GM12878 (cell line): ENCODE results near the gene CFHR2. TPM values are rescaled to one million over a fixed set of nuclear protein-coding genes. Genes with fewer than 3 reads are reported as not detected.
"Not testable (repeated sequence)": the region's sequence is repeated elsewhere in the genome, so short reads cannot be mapped to it uniquely, and the experiment has no call there.

Source experiments
- ATAC-seq: fragments of 200-7000 bp; cut with Tn5 transposase; 3 replicates; pipeline ENCODE4 v1.9.1; 2020; ENCODE audit warnings: mild to moderate bottlenecking, moderate library complexity
- BruUV-seq: library from RNA; stranded (reverse); fragments of 400-500 nt; replicated peaks from 2 replicates; lab custom pipeline; 2021; lab: Mats Ljungman, UMichigan
- CTCF ChIA-PET: fragments of 300-600 bp; sonication (Branson Sonifier 250); formaldehyde crosslinking; extraction: SDS; loops from one replicate; lab custom pipeline; 2021; ENCODE audit warnings: inconsistent platforms; lab: Yijun Ruan, JAX
- POLR2A ChIA-PET: fragments of 350-600 bp; formaldehyde crosslinking; extraction: SDS; loops from one replicate; lab custom pipeline; 2021; ENCODE audit warnings: inconsistent platforms; lab: Charles Lee
- RAD21 ChIA-PET: fragments of 300-600 bp; sonication (Branson Sonifier 250); formaldehyde crosslinking; loops from one replicate; lab custom pipeline; 2023; ENCODE audit warnings: antibody characterized with exemption; ENCODE audit not compliant: unreplicated experiment; lab: Charles Lee
- SMC1A ChIA-PET: fragments of 300-600 bp; sonication (Branson Sonifier 250); formaldehyde crosslinking; loops from one replicate; lab custom pipeline; 2023; ENCODE audit not compliant: unreplicated experiment, uncharacterized antibody; lab: Charles Lee
- DNase-seq: peaks from one replicate; pipeline ENCODE4 v3.0.0-alpha.2; 2011; ENCODE audit warnings: low read depth, low spot score
- FAIRE-seq: peaks from 3 replicates; lab custom pipeline; 2011; peaks lifted over from hg19 to GRCh38; lab: Jason Lieb, UNC
- H2AFZ ChIP-seq: 2 replicates; pipeline ENCODE4 v1.6.0; 2011; ENCODE audit warnings: low read depth, low read length, control low read depth; ENCODE audit not compliant: control insufficient read depth
- H3K27ac ChIP-seq: 2 replicates; pipeline ENCODE4 v1.5.1; 2011; ENCODE audit warnings: control low read depth; ENCODE audit not compliant: control insufficient read depth, insufficient read depth
- H3K27me3 ChIP-seq, 2 experiments: replicated peaks in 1 of 2; 2 replicates each; pipeline versions ENCODE4 v1.6.0 to v1.6.1; 2011; ENCODE audit warnings: low read length in 1 of 2; ENCODE audit not compliant: control insufficient read depth in 2 of 2, insufficient read depth in 2 of 2
- H3K36me3 ChIP-seq, 2 experiments: 2 replicates each; pipeline ENCODE4 v1.5.1; 2011; ENCODE audit warnings: low read length in 1 of 2; ENCODE audit not compliant: control insufficient read depth in 2 of 2, insufficient read depth in 2 of 2
- H3K4me1 ChIP-seq: 2 replicates; pipeline ENCODE4 v1.6.1; 2011; ENCODE audit warnings: mild to moderate bottlenecking, low read length, moderate library complexity, mixed read lengths; ENCODE audit not compliant: control insufficient read depth, insufficient read depth
- H3K4me2 ChIP-seq: 2 replicates; pipeline ENCODE4 v1.6.0; 2011; ENCODE audit warnings: control low read depth; ENCODE audit not compliant: control insufficient read depth, insufficient read depth
- H3K4me3 ChIP-seq: fragments of 200-600 bp; sonication (generic); 2 replicates; pipeline ENCODE4 v1.5.1; 2016
- H3K79me2 ChIP-seq: 2 replicates; pipeline ENCODE4 v1.6.0; 2011; ENCODE audit warnings: low read length; ENCODE audit not compliant: control insufficient read depth, insufficient read depth
- H3K9ac ChIP-seq: 2 replicates; pipeline ENCODE4 v1.8.0; 2011; ENCODE audit warnings: low read length, control low read depth, mixed read lengths; ENCODE audit not compliant: control insufficient read depth, insufficient read depth
- H3K9me3 ChIP-seq: replicated peaks from 3 replicates; pipeline ENCODE4 v1.5.1; 2011; ENCODE audit warnings: mild to moderate bottlenecking, low read length; ENCODE audit not compliant: control insufficient read depth, insufficient read depth
- H4K20me1 ChIP-seq: 2 replicates; pipeline ENCODE4 v1.6.0; 2011; ENCODE audit not compliant: control insufficient read depth, insufficient read depth
- WGBS: methylation state at CpG from one replicate; pipeline ENCODE4 v1.1.6; 2016; ENCODE audit warnings: low lambda C conversion rate; ENCODE audit not compliant: insufficient replicate concordance, insufficient coverage; ENCODE audit errors: missing lambda C conversion rate; 5-methylcytosine and 5-hydroxymethylcytosine counted together
- in situ Hi-C: fragments of 300-500 bp; cut with MboI; formaldehyde crosslinking; loops from 9 replicates; pipeline ENCODE4 v1.14.3; 2018; ENCODE audit warnings: mixed read lengths
- intact Hi-C: fragments of 100-400 bp; cut with micrococcal nuclease; formaldehyde crosslinking; loops from one replicate; pipeline ENCODE4 v1.14.2; 2022; ENCODE audit not compliant: unreplicated experiment
- polyA plus RNA-seq, 11 experiments: library from polyadenylated mRNA; depleted of rRNA in 4 of 11; unstranded in 6 of 11; stranded (reverse) in 5 of 11; fragments of >200 nt; fragmentation: Nextera tagmentation in 4 of 11; fragmentation: Illumina TruSeq in 1 of 11; extraction: Ambion mirVana in 4 of 11; extraction: Trizol in 1 of 11; gene quantifications; 1 replicate in 1 of 11; 2 replicates in 10 of 11; pipeline versions ENCODE4 v1.2.1 to v1.2.3, GENCODE V29; 2011 to 2016; ENCODE audit warnings: inconsistent platforms in 2 of 11, missing spikeins in 2 of 11, low read depth in 1 of 11
- total RNA-seq, 4 experiments: library from RNA; depleted of rRNA in 3 of 4; stranded (reverse); fragments of >200 nt in 3 of 4; fragmentation: Illumina TruSeq in 1 of 4; extraction: Trizol in 1 of 4; gene quantifications; 2 replicates each; pipeline versions ENCODE4 v1.2.1 to v1.2.3, GENCODE V29; 2013 to 2021

The CFHR2 gene
- total and polyA plus RNA-seq, 10 of the 15 experiments (the other 5 are each of a cell fraction or from before 2014, with no cell fraction given), result not detected

DNA sequence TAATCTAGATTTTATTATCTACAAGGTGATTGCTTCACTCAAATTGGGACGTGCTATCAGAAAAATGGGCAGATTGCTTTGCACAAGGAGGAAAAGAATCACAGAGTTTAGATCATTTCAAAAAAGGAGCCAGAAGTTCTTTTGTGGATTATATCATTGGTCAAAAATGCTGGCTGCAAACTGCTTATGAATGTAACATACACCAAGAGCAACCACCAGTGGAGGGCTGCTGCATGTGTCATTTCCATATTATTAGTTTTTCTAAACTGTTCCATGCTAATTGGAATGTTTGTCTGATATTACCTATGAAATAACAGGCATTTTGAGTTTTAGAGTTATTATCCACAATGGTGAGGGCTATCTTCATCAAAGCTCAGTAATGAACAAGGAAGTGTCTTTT lies 16.7 kb upstream of the CFHR2 start:
- not testable (repeated sequence) for H3K9ac ChIP-seq, FAIRE-seq

DNA sequence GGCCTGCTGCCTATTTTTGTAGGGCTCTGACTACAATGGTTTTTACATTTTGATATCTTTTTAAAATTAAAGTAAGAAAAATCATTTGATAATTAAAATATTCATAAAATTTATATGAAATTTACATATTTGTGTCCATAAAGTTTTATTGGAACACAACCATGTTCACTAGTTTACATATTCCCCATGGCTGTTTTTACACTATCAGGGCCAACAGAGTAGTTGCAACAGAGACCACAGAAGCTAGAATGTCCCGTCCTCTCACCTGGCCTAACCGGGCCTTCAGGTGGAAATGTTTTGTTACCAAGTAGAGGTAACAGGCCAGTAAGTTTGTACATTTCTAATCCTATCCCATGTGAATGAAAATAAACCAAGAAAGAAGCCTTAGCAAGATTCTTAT lies 10.7 kb upstream of the CFHR2 start:
- H3K36me3 ChIP-seq, H3K4me1 ChIP-seq, H3K79me2 ChIP-seq, CTCF ChIA-PET, H3K27me3 ChIP-seq, BruUV-seq, H4K20me1 ChIP-seq, H3K4me2 ChIP-seq, intact Hi-C loops, H3K27ac ChIP-seq, H3K9ac ChIP-seq, H3K9me3 ChIP-seq, SMC1A ChIA-PET, RAD21 ChIA-PET, ATAC-seq, FAIRE-seq, H3K4me3 ChIP-seq, H2AFZ ChIP-seq, in situ Hi-C loops, POLR2A ChIA-PET, DNase-seq: not testable (repeated sequence)
- 12% methylated on average over 2 of the region's 2 CpGs for WGBS

More for the DNA sequence above, 16.7 kb upstream of the CFHR2 start:
- H3K4me3 ChIP-seq, in situ Hi-C loops, H3K79me2 ChIP-seq, H3K4me1 ChIP-seq, DNase-seq, ATAC-seq, RAD21 ChIA-PET, H4K20me1 ChIP-seq, H3K4me2 ChIP-seq, H3K9me3 ChIP-seq, SMC1A ChIA-PET, H3K27ac ChIP-seq, H3K36me3 ChIP-seq, H2AFZ ChIP-seq, BruUV-seq, POLR2A ChIA-PET, H3K27me3 ChIP-seq, intact Hi-C loops, CTCF ChIA-PET: not testable (repeated sequence)
- WGBS, result 0% methylated on average over 1 of the region's 1 CpG
